Hematopoietic multipotent progenitor cell treated with erythropoietin and hydrocortisone succinate and interleukin-3 and kit ligand, for 17 days (in vitro differentiated cells): Measurements from ENCODE around the gene RMP24.
"Not testable (repeated sequence)": the region's sequence is repeated elsewhere in the genome, so short reads cannot be mapped to it uniquely, and the experiment has no call there.

Experiments used
- DNase-seq: peaks from one replicate; pipeline ENCODE4 v3.0.0-alpha.2; 2015; ENCODE audit warnings: low spot score

Gene RMP24

GRCh38 chr18:35968278-35968880, 4.1 kb upstream of the RMP24 start:
- DNase-seq: no peak

DNA sequence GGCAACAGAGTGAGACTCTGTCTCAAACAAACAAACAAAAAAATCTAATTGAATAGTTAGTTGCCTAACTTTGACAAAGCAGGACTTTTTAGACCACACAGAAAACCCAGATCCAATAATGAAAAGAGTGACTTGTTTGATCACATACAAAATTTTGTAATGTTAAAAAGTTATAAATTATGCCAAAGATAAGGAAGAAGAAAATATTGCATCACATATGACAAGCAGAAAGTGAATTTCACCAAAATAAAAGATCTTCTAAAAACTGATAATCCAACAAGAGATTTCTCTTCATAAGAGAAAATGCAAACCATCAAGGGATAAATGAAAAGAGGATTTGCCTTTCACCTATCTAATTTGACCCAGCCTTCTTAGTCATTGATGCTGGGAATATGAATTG, 2.8 kb upstream of the RMP24 start:
- DNase-seq: no peak

GRCh38 chr18:35971661-35972196, 750 bp upstream of the RMP24 start:
- no peak for DNase-seq

GRCh38 chr18:35973650-35974049, 1.2 kb downstream of the RMP24 start:
- DNase-seq: no peak

DNA sequence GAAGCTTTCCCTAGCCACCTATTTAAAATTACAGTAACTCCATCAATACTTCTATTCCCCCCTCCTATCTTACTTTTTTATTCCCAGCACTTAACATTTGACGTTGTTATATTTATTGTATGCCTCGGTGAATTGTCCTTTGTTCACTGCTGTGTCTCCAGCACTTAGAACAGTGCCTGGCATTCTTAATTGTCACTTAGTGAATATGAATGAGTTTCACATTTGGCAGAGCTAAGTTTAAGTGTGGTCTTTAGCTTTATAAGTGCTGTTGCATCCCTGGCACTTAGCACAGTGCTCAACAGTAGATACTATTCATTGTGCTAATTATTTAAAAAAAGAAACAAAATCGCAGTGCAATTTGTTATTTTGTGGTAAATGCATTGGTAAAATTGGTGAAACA, 1.7 kb downstream of the RMP24 start:
- DNase-seq: no peak

GRCh38 chr18:35979112-35979511, 6.6 kb downstream of the RMP24 start:
- DNase-seq: no peak

DNA sequence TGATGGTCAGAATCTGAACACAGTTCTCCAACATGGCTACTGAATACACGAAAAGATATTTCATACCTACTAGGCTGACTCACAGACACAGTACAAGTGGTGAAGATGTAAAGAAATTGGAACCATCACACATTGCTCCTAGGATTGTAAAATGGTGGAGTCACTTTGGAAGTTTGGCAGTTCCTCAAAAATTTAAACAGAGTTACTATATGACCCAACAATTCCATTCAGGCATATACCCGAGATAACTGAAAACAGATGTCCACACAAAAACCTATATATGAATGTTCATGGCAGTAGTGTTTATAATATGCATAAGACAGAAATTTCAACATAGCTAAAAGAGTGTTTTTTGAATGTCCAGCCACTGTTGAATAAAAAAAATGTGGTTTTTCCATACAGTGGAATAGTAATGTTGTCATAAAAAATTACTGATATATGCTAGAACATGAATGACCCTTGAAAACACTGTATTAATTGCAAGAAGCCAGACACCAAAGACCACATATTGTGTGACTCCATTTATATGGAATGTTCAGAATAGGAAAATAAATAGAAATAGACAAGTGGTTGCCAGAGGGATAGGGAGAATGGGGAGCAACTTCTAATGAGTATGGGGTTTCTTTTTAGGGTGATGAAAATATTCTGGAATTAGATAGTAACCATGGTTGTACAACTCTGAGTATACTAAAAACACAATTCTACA, 10.1 kb downstream of the RMP24 start:
- DNase-seq: no peak

DNA sequence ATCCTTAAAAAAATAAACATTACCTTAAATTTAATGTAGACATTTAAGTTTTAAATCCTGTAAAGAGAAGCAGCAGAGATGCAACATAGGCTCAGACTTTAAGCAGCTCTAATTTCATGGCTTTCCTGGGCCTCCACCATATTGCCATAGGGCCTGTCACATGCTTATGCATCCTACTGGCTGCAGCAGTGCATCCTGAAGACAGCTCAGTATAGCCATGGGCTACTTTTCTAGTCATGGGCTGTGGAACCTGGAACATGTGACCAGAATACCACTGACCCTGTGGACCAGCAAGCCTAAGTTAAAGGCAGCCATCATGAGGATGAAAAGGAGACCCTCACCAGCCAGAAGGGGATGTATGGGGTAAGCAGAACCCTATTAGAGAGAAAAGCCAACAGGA, 10.7 kb downstream of the RMP24 start:
- no peak for DNase-seq

- DNase-seq: no peak
Measured at GRCh38 chr18:35983818-35984217, 11.3 kb downstream of the RMP24 start.

GRCh38 chr18:35991696-35992095, 19.2 kb downstream of the RMP24 start:
- no peak for DNase-seq

DNA sequence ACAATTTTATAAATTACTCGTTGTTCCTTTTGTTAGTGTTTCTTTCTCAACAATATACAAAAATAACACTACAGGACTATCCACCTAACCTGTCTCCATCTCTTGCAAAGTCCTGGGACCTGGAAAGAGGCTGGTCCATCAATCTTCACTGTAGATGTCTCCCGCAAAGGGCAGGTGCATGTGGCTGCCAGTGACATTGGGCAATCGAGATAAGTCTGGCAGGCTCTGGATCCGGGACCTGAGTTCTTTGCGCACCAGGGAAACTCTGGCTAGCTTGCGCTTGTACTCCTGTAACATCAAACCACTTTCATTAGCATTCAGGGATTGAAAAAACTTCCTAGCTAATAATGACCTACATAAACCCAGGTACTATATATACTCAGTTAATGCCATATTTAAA, 20.5 kb downstream of the RMP24 start:
- DNase-seq: no peak

- no peak for DNase-seq
Measured at GRCh38 chr18:35998967-35999366, 26.5 kb downstream of the RMP24 start.

GRCh38 chr18:35999925-36000324, 27.4 kb downstream of the RMP24 start:
- no peak for DNase-seq

GRCh38 chr18:36006997-36007396, 34.5 kb downstream of the RMP24 start:
- no peak for DNase-seq

- no peak for DNase-seq
Measured at GRCh38 chr18:36009214-36009613, 36.7 kb downstream of the RMP24 start.

DNA sequence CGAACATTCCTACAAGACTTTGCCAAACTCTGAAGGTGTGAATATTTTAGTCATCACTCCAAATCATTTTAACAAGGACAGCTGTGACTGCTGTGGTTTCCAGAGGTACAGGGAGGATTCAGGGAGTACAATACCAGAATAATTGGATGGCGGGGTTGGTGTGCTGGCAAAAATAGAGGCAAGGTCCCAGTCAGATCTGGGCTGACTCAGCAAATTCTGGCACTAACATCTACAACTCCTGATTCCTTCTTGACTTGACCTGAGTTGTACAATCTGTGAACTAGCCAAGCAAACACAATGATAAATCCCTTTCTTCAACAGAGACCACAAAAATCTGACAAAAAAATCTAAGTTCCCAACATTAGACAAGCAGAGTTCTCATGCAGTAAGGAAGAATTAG, 40.4 kb downstream of the RMP24 start:
- DNase-seq: no peak

DNA sequence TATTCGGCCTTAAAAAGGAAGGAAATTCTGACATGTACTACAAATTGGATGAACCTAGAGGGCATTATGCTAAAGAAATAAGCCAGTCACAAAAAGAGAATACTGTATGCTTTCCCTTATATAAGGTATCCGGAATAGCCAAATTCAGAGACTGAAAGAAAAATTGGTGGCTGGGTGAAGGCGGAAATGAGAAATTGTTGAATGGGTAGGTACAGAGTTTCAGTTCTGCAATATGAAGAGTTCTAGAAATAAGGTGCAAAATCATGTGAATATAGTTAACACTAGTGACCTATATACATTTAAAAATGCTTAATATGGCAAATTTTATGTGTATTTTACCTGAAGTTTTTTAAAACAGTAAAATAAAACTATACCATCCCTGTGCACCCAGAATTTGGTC, 43.1 kb downstream of the RMP24 start:
- DNase-seq: no peak

- no peak for DNase-seq
Measured at GRCh38 chr18:36017232-36017631, 44.8 kb downstream of the RMP24 start.

GRCh38 chr18:36020174-36020711, 47.8 kb downstream of the RMP24 start:
- no peak for DNase-seq

- no peak for DNase-seq
Measured at GRCh38 chr18:36023336-36023735, 50.9 kb downstream of the RMP24 start.

GRCh38 chr18:36024241-36024640, 51.8 kb downstream of the RMP24 start:
- not testable (repeated sequence) for DNase-seq

DNA sequence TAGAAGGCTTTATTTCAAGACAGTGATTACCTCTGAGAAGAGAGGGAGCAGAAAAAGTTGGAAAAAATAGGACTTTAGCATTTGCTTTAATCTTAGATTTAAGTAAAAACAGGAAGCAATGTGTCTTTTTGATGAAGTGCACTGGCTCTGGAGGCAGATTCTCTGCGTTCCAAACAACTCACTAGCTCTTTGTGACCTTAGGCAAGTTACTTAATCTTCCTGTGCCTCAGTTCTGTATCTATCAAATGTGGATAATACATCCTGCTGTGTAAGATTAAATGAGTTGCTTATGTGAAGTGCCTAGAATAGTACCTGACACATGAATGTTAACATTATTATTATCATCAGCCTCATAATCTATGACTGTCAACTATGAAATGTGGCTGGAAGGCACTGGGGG, 52.5 kb downstream of the RMP24 start:
- no peak for DNase-seq

DNA sequence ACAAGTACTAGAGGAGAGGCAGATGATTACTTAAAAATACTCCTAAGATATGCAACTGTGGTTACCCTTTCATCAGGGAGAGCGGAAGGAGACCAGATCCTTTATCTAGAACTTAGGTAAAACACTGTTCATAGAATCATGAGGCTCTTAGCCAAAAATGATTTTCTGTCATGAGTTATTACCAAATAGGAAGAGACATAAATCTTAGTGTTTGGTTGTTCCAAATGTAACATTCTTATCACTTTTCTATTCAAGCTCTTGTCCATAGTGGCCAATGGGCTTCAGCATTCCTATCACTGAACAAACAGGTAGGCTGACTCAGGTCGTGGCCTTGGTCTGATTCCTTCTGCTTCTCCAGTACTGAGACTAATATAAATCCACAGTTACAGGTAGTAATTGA, 56.4 kb downstream of the RMP24 start:
- DNase-seq: no peak
